ENCODE results near the gene MYO18B.

Gene MYO18B

GRCh38 chr22:25714739-25715138 is 27.2 kb upstream of the MYO18B start:
- DNase-seq = peak; percentile 15

GRCh38 chr22:25716637-25717036 is 25.4 kb upstream of the MYO18B start:
- DNase-seq = no peak

DNA sequence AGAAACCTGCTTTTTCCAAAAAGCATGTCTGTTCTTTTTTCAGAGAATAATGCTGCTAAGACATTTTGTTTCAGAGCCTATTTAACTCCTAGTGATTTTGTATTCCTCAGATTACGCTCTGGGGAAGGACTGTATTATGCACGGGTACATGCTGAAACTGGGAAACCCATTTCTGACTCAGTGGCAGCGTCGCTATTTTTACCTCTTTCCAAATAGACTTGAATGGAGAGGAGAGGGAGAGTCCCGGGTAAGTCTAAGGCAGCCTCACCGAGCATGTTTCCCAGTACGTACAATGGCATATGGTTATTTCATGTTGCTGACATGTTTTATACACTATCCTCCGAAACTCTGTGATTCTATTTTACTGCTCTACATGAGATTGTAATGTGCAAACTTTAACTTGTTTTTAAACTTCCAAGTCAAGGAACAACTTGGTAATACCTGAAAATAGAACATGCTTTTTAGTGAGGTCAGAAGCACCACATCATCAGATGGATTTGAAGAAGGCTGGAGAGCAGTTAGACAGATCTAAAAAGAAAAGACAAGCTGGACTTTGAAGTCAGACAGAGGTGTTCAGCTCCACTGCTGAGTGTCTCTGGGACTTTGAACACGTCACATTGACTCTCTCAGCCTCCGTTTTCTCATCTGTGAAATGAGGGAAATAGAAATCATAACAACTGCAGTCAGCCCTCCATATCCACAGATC is 23.7 kb upstream of the MYO18B start:
- DNase-seq = no peak

DNA sequence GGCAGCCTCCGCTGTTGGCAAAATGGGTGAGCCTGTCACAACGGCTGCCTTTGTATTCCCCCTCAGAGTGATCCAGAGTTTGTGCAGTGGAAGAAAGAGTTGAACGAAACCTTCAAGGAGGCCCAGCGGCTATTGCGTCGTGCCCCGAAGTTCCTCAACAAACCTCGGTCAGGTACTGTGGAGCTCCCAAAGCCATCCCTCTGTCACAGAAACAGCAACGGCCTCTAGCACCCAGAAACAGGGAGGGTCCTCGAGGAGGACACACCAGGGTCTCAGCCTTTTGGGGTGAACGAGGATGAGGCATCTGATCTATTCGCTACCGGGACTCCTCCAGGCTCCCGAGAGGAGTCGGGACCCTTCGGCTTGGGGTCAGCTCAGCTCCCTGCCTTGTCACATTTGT is 19.8 kb upstream of the MYO18B start:
- DNase-seq = no peak

GRCh38 chr22:25722626-25723025 is 19.4 kb upstream of the MYO18B start:
- no peak for DNase-seq

DNA sequence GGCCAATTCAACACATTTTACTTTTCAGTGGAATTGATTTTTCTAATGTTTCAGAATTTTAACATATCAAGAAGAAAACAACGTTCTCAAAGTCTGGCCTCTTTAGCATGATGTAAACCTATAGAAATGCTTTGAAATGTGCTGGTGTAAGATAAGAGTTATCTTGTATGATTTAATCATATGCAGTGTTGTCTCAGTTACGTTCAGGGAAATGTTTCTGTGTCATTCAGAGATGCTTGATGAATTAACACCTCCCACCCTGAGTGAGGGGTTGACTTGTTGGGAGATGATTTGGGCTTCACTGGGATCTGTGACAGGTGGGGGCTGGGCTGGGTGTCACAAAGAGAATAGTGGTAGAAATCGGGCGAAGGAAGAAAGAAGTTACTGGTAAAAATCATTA is 15.7 kb upstream of the MYO18B start:
- peak; percentile 29 for DNase-seq

- DNase-seq = no peak
Observed at GRCh38 chr22:25728071-25728470, 13.9 kb upstream of the MYO18B start.

DNA sequence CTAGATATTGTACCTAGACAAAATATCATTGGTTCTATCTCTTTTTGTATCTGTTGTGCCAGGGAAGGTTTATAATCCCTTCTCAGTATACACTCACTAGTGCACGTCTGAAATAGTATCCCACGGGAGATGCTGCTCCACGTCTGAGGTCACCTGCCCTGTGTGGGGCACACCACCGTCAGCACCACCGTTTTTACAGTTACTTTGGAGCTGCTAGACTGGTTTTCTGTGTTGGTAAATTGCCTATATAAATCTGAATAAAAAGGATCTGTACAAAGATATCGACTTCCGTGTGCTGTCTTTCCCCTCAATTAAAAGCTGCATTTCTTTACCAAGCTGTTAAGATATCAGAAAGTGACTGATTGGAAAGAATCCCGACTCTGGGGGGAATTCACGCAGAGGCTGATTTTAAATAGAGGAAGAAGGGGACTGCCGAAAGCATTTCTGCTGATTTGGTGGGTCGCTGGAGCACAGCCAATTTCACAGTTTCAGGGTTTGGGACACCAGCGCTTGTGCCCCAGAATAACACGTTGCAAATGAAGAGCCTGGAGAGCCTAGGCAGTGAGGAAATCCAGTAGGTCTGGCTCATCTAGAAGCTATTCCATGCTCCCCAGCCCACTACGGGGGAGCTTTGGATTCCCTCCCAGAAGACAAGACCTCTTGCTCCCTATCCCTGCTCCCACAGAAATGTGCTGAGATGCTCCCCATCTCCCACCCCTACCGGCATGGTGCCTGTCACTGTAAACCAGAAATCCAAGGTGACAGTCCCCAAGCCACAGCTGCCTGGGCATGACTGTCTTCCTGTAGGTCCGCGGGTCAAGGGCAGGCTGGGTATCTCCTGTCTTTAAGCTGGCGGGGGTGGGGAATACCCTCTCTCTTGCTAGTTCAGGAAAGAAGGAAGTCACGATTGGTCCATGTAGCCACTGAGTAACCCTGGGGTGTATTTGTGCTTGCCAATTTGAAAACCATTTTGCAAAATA is 12.7 kb upstream of the MYO18B start:
- DNase-seq = no peak

DNA sequence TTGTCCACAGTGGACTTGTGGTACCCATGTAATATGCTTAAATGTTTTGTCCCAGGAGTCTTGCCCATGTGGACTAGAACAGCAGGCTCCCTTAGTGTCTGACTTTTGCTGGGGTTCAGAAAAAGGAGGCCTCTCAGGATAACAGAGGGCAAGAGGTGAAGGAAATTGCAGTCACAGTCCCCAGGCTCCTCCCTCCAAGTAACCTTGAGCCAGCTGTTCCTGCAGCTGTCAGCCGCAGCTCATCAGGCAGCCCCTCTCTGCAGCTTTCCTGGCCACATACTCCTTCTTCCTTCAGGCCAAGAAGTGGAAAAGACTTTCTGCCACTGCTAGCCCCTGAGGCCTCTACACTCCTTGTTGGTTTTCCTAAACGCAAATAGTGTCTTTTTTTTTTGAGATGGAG is 6.3 kb upstream of the MYO18B start:
- peak; percentile 52 for DNase-seq

DNA sequence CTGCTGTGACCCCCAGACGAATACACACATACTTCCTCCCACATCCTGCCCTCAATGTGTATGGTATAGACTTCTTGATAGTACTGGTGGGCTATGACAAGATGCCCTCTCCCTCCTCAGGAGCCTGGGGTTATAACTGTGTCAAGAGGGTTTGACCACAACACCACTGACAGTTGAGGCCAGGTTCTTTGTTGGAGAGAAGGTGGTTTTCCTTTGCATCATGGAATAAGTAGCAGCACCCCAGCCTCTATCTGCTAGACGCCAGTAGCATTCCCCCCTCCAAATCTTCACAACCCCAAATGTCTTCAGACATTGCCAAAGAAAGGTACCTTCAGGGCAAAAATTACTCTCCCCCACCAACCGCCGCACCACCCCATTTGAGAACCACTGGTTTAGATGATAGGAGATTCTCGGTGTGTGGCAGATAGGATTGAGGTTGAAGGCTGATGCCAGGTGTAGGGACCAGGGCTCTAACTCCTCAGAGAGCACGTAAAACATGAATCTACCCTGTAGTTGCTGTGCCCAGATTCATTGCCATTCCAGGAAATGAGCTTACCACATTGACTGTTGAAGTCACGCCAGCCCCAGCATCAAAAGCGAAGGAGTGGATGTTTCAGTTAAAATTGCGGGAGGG is 5.5 kb upstream of the MYO18B start:
- DNase-seq = peak; percentile 95

DNA sequence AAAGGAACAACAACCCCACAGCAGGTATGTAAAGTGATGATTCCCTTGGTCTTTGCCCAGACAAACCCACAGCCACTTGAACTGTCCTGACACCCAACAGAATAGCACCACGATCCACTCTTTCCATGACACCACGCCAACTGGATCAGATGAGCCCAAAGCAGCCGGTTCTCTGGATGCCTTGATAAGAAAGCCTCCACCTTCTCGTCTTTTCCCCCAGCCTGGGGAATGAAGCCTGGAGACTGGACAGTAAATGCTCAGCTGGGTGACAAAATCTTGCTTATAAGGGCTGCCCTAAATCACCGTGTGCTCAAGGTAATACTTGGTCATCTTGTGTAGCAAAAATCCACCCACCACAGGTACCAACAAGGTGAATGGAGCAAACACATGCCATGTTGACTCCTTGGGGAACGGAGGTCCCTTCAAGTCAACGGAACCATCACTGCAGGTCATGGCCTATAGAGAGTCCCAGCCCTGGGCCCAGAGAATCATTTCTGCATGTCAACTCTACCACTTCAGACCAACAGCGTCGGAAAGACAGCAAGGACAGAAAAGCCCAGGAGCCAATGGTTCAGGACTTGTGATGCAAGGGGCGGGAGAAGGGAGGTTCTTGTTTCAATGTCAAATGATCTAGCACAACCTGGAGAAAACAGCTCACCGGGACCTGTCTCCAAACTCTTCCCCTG is 2.2 kb upstream of the MYO18B start:
- no peak for DNase-seq

GRCh38 chr22:25742918-25743708 is 1.1 kb downstream of the MYO18B start:
- no peak for DNase-seq

- no peak for DNase-seq
Observed at GRCh38 chr22:25744694-25745093, 2.7 kb downstream of the MYO18B start.

GRCh38 chr22:25745341-25746011 is 3.5 kb downstream of the MYO18B start:
- DNase-seq = no peak

- peak; percentile 65 for DNase-seq
Observed at GRCh38 chr22:25746012-25746373, 4.0 kb downstream of the MYO18B start.

GRCh38 chr22:25747245-25747944 is 5.4 kb downstream of the MYO18B start:
- DNase-seq = no peak

DNA sequence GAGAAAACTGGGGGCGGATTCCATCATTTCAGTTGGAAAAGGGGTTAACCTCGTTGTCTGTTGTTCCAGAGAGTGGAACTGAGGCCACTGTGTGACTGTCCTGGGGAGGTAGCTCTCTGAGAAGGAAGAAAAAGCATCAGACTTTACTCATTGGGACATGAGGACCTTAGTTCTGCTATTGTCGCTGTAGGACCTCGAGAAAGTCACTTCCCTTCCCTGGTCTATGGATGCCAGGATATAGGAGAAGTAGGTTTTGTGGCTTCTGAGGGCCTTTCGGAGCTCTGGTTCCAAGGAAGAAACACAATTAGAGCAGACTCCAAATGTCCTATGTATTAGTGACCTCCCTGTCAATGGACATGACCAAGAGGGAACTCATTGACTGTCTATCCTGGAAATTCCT is 6.2 kb downstream of the MYO18B start:
- no peak for DNase-seq

GRCh38 chr22:25748704-25749103 is 6.7 kb downstream of the MYO18B start:
- no peak for DNase-seq

DNA sequence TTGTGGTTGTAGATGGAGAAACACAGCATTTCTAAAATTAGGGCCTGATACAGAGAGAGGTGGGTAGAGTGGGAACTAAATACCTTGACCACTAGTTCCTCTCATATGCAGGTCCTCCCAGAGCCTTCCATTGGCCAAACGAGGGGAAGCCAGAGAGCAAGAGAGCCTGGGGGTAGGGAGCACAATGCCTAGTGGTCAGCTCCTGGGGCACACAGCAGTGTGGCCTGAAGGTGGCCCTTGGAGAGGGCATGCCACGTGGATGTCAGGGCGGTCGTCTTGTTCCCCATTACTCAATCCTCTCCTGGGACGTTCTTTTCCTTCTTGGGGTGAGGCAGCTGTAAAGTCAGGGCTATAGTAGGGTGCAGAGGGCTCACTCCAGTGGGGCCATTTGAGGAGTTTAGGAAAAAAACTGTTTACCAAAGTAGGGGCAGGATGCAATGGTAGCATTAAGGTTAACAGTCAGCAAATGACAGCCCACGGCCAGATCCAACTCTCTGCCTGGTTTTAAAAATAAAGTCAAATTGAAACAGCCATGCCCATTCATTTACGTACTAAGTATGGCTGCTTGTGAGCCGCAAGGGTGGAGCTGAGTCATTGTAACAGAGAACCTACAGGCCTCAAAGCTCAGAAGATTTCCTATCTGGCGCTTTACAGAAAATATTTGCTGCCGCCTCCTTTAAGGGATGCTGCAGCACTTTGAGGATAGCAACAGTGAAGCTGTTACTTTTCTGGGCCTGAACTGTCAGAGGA is 7.6 kb downstream of the MYO18B start:
- peak; percentile 95 for DNase-seq

- peak; percentile 41 for DNase-seq
Observed at GRCh38 chr22:25750569-25751173, 8.7 kb downstream of the MYO18B start.

Data from activated CD4-positive, alpha-beta T cell treated with anti-CD3 and anti-CD28 coated beads, Interleukin-10, Interleukin-2, amounts not matched to agents 100 ng/mL and 50 ng/mL, durations not matched to agents 16 hours and 8 hours (primary cell).